SK-N-DZ (cell line): Measurements from ENCODE around the gene PBXIP1.
A peak's percentile ranks its signal among the peaks of the same experiment; 100 is the strongest.

Experiments
- DNase-seq: peaks from one replicate; pipeline ENCODE4 v3.0.0-alpha.2; 2015; ENCODE audit warnings: low spot score

The PBXIP1 gene

DNA sequence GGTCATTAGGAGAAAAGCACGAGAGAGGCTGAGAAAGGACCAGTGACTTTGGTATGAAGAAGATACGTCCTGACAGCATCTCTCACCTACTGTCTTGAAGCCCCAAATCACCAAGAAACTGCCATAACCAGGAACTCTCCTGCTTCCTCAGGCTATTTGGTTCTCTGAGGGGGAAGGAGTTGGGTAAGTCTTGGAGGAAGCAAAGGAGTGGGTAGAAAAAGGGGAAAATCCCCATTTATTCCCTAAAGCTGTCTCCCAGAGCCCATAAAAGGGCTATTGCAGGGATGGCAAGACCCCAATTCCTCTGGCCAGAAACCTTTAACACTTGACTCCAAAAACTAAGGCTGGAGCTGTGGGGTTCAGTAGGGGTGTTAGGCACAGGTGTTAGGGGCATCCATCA is 2.1 kb upstream of the PBXIP1 start:
- no peak for DNase-seq

DNA sequence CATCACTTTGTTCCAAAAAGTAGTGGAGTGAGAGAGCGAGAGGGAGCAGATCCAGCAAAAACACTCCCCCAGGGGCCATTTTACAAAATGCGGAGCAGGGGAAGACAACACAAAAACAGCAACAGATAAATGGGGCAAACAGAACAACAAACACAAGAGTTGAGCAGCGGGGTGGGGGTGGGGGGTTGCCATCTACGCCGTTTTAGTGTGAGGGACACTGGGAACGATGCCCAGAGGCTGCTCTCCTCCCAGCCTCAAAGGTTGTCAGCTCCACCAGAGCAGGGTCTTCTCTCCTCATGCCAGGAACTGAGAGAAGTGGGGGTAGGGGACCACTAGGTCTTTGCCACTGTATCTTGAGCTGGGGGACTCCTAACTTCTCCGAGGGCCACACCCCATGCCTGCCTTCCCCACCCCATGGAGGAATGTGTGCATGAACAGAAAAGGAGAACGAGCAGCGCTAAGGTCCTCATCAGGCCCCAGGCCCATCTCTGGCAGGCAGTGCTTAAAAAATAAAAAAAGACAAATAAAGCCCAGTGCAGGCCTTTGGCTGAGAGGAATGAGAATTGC is 1.3 kb upstream of the PBXIP1 start:
- no peak for DNase-seq

DNA sequence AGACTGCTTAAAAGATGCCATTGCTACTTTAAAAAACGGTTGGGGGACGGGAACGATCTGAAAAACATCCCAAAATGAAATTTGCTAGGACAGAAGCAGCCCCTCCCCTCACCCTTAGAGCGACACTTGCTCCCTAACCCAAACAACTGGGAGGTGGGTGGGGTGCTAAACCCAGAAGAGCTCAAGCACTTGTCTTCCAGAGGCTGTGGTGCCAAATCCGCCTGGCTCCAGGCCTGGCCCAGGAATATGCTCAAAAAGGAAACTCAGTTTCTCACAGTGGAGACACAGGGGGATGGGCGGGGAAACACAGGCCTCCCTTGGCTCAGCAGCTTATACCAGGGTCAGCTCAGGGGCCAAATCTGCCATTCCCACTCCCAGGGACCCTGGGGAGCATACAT is 644 bp upstream of the PBXIP1 start:
- DNase-seq, result no peak

DNA sequence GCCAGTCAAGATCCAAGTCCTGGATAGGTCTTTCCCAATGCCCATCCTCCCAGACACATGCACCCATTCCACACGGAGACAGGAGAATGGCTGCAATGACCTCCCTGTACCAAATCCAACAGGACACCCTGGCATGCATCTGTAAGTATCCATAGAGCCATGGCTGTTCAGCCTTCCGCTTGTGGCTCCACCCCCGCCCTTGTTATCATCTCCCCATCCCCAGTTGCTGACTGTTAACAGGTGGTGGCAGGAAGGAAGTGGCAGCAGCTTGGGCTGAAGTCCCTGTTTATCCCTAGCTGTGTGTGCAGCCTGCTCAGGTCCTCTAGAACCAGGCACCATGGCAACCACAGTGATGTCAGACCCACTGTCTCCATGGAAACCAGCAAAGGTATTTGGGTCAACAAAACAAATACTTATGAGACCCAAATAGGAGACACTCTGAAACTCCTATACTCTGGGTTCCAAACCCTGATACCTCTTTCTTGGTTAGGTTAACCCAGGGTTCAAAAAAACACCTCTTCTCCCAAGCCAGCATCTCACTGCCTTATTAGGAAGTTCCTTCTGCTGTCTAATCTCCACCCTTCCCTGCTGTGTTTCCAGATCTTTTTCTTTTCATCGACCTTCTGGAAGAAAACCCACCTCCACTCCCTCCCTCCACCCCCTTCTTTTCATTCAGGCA is 721 bp downstream of the PBXIP1 start:
- DNase-seq, result peak; percentile 77

DNA sequence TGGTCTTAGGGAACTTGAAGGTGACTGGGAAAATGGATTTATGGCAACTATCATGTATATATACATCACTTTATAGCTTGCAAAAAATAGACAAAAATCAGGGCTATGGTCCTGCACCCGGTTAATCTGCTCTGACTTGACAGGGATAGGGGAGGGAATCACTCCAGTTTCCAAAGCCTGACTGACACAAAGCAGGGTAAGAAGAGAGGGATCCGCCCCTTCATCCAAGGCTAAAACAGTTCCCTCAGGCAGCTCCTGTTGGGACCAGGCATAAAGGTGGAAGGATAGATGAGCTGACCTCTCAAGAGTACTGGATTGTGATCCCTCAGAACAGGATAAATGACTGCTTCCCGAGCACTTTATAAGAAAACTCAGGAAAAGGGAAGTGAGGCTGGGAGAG is 1.4 kb downstream of the PBXIP1 start:
- DNase-seq, result no peak

DNA sequence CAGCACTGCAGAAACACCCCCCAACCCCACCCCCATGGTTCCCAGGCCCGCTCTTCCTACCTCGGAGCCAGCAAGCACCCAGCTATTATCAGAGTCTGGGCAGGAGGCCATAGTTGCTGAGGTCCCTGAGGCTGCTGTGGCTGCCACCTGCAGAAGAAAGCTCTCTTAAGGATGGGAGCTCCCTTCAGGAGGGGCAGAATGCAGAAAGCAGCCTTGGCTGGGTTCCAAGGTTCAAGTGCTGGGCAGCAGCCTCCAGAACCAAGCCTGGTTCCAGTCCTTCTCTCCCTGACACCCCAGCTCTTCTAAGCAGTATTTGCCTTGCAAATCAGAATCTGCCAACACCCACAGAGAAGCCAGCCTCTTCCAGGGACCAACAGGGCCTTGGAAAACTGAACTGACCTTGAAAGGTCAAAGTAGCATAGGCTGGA is 2.3 kb downstream of the PBXIP1 start:
- no peak for DNase-seq

DNA sequence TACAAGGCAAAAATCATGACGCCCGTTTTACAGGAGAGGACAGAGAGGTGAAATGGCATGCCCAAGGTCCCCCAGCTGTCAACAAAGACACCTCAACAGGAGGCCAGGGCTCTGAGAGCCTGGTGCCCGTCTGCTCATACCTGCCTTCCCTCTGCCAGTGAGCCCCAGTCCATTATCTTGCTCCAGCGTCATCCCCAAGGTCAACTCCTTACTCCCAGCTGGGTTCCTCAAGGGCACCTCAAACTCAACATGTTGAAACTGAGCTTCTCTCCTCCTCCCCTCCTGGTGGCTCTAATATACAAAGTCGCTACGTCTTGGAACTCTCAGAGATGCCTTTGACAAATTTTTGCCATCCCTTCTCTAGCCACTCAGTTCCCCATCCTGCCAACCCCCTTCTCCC is 3.2 kb downstream of the PBXIP1 start:
- no peak for DNase-seq

DNA sequence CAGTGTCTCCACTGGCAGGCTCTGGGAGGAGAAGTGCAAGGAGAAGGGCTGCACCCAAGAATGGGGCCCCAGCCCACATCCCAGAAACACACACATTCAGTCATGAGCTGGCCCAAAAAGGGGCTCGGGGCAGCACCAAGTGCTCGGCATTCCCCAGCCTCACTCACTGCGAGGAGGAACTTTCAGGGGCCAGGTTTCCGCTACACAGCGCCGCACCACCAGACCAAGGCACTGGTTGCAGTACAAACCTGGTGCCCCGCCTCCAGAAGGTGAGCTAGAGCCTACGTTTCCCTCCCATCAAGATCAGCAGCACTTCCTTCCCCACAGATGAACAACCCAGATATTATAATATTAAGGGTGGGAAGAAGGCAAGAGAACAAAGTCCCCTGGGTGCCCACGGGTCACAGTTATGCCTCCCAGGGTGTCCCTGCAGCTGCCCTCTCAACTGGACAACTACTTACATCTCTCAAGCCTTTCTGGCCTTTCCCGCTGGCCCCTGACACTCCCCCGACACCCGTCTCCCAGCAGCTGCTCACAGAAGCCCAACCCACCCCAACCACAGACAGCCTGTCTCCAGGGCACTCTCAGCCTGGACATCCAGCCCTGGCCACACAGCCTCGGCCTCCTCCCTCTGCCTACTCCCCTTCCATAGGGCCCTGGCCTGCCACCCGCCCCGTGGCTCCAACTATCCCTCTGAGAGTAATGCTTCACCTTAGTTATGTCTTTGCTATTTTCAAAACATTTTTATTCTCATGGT is 3.8 kb downstream of the PBXIP1 start:
- DNase-seq, result no peak

DNA sequence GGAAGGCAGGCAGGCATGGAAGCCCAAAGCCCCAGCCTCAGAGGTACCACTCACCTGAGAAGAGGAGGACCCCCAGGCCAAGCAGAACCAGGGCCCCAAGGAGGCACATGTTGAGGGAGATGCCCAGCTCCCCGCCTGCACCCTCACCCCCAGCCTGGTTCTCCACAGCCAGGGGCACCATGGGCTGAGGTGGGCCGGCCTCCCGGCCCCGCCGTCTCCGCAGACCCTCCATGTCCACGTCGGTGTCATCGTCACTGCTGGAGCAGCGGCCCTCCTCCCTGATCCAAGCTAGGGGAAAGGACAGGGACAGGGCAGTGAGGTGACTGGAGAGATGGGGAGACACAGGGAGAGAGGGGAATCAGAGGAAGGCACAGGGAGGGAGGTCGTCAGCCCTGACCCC is 7.8 kb downstream of the PBXIP1 start:
- no peak for DNase-seq

DNA sequence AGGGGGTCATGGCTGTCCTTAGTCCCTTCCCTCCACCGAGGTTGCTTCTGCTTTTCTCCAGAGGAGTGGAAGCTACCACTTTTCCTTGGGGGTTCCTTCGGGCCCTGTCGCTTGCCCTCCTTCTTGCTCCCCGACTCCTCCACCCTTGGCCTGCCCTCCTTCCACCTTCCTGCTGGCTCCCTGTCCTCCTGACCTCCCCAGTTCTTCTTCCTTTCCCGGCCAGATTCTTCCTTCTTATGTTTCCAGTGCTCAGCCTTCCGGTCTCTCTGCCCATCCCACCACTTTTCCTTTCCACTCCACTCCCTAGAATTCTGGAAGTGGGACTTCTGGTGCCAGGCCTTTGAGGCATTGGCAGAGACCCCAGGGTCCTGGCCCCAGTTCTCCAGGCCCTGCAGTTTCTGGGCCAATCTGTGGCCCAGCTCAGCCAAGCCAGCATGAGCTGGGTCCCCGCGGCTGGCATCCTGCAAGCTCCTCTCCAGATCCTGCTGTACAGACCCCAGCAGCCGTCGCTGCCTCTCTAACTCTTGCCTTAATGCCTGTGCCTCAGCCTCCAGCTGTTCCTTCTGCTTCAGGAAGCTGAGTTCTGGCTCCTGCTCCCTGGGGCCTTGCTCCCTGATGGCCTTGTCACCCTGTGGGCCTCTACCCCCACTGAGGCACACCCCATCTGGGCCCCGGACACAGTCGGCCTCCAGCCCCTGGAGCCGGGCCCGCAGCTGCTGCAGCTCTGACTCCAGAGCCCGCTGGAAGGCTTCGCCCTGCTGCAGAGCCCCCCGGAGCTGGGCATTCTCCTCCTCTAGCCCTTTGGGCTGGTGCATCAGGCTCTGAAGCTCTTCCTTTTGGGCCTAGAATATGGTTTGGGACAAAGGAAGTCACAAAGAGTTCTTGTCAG is 9.7 kb downstream of the PBXIP1 start:
- no peak for DNase-seq

DNA sequence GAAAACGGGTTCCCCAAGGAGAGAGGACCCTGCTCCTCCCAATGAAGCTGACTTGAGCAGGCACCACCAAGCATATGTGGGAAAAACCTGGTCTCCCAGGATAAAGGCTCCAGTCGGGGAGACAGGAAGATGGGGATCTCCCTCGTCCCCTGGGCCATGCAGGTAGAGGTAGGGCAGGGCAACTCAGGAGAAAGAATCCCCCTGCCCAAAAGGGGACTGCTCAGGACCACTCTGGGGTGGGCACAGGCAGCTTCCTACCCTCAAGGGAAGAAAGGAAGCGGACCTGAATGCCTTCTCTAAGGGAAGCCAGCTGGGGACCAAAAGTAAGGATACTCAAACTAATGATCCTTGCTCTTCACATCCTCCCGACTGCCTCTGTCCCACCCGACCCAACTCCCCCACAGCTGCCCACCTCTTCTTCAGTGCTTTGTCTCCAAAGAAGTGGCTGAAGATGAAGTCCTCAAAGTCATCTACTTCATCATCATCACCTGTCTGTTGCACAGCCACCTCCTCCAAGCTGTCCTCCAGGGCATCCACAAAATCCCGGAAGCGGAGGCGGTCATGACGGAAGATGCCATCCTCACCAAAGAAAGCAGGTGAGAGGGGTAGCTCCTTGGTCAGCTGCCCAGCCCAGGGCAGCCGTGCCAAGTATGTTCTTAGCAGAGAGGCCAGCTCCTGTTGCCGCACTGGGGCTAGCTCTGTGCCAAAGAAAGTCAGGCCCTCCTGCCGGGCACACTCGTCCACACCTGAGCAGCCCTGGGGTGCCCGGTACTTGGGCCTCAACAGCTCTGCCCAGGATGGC is 10.5 kb downstream of the PBXIP1 start:
- no peak for DNase-seq

DNA sequence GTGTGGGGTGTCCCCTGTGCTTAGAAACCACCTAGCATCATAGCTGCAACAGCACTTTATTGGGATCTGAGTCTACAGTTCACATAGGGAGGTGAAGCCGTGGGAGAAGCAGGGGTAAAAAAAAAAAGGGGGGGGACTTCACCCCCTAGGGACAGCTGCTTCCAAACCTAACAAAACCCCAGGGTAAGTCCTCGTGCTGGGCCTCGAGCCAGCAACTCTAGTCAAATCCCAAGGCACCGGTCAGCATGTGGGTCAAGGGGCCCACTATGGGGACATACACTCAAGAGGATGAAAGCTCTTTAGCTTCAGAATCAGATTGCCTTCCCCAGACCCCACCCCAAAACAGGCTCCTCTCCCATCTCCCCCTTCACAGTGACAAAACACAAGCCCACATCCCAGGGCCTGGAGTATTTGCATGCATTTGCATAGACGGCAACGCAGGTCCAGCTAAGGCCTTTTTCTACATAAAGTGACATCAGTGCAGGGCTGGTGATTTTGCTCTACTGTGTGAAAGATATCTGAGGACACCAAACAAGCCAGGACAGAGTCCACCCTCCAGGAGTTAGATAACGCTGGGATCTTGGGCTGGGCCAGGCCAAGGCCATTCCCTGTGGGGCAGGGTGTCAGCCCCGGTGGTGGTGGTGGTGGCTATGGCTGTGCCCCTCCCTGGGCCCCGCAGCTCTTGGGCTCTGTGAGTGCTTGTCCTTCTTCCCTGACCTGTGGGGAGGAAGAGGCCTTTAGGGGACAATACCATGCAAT is 11.3 kb downstream of the PBXIP1 start:
- DNase-seq, result no peak

DNA sequence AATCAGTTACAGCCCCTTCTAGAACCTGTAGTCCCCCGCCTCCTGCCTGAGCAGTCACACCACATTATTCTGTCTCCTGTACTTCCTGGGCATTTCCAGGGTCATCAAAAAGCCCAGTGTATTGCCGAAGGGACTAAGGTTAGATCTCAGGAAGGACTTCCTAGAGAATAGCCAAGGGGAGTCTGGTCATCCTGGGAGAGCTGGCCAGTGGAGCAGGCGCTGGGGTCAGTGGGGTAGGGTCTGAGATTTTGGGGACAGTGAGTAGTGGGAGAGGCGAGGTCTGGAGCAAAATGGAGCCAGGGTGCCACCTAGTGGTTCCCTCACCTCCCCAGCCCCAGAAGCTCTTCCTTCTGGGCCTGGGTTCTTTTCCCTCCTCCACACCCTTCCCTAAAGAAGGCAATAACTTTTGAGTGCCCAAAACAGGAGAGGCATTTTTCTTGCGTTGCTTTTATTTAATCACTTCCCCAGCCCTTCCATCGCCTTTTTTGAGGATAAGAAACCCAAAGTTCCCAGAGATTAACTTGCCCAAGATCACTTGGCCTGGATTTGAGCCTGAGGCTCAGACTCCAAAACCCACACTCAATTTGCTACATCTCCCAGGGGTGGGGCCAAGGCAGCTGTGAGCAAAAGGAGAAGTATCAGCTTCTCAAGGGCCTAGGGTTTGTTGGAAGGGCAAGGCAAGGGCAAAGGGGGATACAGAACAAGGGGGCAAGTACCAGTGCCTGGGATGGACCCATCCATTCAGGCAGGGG is 12.1 kb downstream of the PBXIP1 start:
- peak; percentile 51 for DNase-seq

DNA sequence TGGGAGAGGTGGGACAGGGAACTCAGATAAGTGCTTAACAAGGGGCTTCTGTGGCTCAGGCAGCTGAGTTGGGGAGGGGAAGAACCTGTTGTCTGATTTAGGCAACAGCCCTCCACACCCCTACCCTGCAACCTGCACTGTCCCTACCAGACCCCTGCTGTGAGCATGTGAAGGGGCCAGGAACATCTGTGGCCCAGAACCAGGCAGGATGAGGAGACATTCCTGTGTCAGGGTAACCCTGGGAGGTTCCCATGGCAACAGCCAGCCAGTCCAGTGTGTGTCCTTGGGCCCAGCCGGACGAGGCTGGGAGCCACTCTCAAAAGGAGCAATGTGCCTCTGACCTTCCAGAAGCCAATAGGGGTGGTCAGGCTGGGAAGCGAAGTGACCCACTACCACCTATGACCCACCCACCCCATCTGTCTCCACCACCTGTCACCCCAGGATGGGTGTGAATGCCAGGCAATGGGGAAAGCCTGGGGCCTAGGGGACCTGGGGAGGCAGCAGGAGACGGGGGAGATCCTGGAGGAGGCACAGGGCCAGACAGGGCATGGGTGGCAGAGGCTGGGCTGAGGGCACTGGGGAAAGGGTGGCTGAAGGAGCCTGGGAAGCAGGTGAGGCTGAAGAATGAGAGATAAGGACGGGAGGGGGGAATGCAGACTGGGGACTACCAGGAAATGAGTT is 14.4 kb downstream of the PBXIP1 start:
- DNase-seq, result peak; percentile 59

DNA sequence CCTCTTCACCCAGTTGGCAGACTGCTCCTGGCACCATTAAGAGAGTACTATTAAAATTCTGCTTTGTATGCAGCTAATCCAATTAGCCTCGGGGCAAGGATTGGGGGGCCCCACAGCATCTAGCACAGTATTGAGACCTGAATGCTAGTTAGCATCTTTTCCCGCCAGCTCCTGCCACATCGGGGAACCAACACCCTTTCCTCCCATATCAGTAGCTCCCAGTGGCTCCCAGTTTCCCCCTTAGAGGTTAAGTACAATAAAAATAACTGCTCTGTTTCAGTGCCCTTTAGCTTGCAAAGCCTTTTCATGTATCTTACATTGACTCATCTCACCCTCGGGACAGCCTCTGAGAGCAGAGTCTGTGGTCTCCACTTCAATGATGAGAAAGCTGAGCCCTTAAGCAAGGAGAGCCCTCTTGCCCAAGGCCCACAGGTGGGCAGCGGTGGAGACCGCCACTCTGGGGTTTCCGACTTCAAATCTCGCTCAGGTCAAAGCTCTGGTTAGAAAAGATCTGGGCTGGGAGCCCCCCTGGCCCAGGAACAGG is 15.2 kb downstream of the PBXIP1 start:
- no peak for DNase-seq

DNA sequence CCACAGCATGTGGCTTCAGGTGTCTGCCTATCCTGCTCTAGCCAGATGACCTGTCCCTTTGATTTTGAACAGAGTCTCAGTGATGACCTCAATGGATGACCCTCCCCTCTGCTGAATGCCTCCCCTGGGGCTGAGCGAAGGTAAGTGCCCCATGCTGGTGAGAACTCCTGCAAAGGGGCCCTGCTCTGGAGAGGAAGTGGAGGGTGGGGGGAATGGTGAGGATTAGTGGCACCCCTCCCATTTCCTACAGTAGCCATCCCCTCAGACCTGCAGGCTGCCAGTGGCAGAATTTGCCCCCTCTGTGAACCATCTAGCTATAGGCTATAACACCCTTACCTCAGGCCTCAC is 15.7 kb downstream of the PBXIP1 start:
- DNase-seq, result no peak

DNA sequence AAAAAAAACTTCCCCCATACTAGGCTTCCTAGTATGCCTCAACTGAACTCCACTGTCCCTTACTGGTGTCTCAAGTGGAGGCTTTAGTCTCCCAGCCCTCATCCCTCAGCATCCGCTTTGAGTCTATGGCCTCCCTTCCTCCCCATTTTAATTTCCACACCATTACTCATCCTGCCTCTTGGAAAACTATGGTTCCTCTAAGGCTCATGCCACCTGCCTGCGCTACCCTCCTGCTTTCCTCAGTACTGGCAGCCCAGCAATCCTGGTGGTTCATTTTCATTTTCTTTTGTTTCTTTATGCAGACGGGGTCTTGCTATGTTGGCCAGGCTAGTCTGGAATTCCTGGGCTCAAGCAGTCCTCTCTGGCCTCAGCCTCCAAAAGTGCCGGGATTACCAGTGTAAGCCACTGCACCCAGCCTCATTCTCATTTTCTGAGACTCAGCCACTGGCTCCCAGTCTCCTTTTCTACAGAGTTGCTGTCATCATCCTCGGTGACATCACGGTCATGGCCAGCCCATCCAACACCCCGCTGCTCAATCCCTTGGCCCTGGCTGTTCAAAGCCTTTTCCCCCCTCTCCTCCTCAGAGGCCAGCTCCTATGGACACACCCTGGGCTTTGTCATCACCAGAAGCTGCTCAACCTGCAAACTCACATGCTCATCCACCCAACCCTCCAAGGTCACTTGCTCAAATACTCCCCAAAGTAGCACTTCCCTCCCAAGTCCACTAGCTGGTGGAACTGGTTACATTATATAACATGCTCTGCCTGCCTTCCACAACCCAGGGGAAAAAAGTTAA is 17.1 kb downstream of the PBXIP1 start:
- DNase-seq, result no peak

DNA sequence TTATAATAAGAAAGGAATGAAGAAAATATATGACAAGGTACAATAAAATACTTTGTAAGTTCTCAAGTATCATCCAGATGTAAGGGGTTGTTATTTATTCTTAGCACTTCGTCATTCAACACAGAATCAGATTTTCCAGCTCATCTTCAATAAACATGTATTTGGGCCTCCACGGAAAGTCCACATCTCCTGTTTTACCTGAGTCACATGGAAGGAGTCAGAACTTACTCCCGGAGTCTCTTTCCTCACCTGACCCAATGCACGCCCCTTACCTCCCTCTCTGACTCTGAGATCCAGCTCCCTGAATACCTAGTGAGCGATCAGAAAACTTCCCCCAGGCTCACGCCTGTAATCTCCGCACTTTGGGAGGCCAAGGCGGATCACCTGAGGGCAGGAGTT is 17.9 kb downstream of the PBXIP1 start:
- DNase-seq, result no peak
